Umbilical cord (tissue), 2 donors: Measurements from ENCODE around the gene GRIP2. TPM values are rescaled to one million over a fixed set of nuclear protein-coding genes. Genes with fewer than 3 reads are reported as not detected.
"Not testable (repeated sequence)": the region's sequence is repeated elsewhere in the genome, so short reads cannot be mapped to it uniquely, and the experiment has no call there.

Experiments
- DNase-seq: peaks from one replicate; pipeline ENCODE4 v3.0.0-alpha.2; 2015; ENCODE audit warnings: low spot score
- total RNA-seq: library from RNA; depleted of rRNA; stranded (reverse); fragments of >200 nt; gene quantifications from one replicate; pipeline ENCODE4 v1.2.3, GENCODE V29; 2014; ENCODE audit warnings: low replicate concordance; ENCODE audit not compliant: insufficient read depth

GRIP2 gene
- total RNA-seq, 1 donor from 2014 or later = 7.7 TPM

DNA sequence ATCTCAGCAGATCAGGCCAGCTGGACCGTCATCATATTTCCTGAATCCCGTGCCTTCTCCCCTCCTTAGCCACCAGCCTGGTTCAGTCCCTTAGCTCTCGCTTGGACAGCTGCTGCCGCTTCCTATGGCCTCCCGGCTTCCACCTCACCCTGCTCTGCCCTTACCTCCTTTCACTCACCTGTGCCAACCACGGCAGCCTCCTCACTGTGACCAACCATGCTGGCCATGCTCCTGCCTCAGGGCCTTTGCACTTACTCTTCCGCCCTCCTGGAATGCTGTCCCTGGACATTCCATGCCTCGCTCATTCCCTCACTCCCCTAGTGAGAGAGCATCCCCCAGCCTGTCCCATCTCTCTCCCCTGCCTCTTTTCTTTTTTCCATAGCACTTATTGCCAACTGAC, 19.2 kb downstream of the GRIP2 start:
- DNase-seq = no peak

DNA sequence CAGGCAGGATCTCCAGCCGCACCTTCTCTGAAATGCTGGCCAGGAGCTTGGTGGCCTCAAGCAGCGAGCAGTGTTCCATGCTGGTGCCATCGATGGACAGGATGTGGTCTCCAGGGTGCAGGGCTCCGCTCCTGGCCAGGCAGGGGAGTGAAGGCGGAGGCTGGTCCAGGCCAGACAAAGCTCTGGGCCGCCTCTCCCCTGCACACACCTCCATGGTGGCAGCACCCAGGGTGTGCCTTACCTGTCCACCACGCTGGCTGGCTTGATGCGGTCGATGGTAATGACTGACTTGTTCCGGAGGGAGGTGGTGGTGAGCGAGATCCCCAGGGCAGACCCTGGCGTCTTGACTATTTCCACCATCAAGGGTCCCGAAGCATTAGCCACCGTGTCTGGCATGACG, 20.0 kb downstream of the GRIP2 start:
- no peak for DNase-seq

DNA sequence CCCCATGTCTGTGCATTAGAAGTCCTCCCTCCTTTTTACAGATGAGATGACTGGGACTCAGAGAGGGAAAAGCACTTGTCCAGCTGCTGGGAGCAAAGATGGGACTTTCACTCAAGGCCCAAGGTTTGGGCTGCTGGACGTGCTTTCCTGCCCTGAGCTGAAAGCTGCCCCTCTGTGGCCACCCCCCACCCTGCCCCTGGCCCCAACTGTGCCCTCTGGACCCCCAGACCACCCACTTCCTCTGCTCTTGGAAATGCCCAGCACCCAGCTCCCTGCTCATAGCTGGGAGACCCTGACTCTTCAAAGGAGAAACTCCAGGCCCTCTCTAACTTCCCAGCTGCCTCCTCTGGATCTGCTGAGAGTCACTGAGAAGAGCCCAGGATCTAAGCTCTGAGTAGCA, 20.7 kb downstream of the GRIP2 start:
- no peak for DNase-seq

DNA sequence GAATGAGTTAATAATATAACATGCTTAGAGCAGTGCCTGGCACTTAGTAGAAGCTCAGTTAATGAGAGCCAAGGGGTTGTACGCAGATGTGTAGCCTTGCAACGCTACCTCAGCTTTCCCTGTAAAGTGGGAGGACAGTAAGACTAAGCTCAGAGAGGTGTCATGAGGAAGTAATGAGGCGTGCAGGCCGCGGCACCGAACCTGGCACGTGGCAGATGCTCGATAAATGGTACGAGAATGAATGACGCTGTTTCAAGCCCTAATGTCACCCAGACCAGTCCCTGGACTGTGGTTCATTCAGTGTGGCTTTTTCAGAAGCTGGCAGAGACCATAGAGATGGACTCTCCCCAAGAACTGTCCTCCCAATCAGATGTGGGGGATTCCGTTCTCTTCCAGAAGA, 21.2 kb downstream of the GRIP2 start:
- no peak for DNase-seq

DNA sequence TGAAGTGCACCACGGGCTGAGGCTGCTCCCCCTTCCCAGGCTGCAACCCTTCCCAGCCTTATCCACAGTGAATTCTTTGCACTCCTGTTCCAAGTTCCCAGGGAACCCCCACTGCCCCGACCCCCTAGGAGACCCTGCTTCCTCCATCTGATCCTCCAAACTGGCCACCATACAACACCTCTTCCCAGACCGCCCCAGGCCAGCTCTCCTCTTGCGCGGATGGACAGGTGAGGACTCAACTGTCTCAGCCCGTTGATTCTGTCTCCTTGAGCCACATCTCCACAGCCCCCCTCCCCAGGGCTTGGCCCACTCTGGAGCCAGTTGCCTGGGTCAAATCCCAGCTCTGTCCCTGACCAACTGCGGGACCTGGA, 21.7 kb downstream of the GRIP2 start:
- DNase-seq = no peak

DNA sequence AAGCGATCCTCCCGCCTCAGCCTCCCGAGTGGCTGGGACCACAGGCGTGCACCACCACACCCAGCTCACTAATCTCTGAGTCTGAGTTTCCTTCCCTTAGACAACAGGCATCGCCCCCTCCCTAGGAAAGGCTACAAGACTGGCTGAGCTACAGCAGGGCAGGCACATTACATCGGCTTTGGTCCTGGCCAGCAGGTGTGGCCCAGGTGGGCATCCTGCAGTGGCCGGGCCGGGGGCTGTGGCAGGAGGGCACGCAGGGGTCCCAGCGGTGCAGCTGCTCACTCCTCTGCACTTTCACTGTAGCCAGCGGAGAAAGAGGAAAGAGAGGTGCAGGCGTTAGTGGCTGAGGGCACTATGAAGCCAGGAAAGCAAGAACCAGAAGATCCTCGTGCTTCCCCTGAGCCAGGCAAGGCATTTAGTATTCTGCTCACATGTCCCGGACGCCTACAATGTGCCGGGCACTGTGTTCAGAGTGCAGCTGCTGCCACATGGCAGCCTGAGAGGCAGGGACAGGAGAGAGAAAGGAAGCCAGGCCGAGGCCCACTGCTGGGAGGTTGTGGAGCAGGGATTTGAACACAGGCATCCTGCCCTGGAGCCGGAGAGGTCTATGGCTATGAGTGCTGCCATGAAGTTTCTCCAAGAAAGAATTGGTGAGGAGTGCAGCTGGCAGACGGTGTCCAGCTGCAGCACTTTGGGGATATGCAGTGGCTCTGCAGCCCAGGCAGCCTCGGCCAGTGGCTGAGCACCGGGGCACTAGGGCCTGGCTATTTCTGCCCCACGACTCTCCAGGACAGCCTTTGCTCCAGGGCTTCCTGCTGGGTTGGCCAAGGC, 22.3 kb downstream of the GRIP2 start:
- no peak for DNase-seq

DNA sequence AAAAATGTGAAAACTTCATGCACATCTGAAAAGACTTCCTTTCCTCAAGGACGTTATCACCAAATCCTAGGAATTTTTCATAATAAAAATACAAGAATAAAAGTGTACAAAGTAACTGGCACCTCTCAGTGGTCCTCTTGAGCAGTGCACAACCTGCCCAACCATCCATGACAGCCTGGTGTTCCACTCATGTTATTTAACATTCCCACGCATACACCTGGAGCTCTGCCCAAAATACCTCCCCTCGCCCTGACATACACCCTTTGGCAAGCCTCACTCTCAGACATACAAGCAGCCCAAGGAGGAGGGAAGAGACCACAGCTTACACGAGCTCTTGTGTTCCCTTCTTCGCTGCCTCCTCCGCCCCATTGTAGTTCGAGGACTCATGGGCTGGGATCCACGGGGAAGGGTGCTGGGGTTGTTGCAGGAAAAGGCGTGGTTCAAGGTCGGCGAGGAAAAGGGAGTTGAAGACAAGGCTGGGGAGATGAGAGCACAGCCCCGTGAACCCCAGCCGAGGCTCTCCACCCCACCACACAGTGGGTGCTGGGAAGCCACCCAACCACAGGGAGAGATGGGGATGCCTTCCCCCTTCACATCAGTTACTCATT, 23.3 kb downstream of the GRIP2 start:
- no peak for DNase-seq

DNA sequence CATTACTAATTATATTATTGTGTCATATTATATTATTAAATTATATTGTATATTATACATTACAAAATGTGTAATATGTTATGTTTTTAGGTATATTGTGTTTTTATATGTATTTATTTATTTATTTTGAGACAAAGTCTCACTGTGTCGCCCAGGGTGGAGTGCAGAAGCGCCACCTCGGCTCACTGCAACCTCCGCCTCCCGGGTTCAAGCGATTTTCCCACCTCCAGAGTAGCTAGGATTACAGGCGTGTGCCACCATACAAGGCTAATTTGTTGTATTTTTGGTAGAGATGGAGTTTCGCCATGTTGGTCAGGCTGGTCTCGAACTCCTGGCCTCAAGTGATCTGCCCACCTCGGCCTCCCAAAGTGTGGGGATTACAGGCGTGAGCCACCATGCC, 24.6 kb downstream of the GRIP2 start:
- not testable (repeated sequence) for DNase-seq

DNA sequence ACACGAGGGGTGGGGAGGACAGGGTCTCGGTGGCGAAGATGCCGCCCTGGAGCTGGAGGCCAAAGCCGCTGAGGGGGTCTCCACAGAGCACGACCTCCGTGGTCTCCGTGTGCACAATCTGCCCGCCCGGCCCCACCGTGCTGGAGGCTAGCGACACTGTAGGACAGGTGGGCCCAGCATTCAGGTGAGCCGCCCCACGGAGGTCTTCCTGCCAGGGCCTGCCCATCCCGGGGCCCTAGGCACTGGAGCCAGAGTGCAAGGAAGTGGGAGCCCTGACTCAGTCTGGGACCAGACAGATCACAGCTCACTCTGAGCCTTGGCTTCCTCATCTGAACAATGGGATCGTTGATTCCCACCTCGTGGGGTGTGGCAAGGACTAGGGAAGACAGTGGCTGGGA, 25.8 kb downstream of the GRIP2 start:
- DNase-seq = no peak

DNA sequence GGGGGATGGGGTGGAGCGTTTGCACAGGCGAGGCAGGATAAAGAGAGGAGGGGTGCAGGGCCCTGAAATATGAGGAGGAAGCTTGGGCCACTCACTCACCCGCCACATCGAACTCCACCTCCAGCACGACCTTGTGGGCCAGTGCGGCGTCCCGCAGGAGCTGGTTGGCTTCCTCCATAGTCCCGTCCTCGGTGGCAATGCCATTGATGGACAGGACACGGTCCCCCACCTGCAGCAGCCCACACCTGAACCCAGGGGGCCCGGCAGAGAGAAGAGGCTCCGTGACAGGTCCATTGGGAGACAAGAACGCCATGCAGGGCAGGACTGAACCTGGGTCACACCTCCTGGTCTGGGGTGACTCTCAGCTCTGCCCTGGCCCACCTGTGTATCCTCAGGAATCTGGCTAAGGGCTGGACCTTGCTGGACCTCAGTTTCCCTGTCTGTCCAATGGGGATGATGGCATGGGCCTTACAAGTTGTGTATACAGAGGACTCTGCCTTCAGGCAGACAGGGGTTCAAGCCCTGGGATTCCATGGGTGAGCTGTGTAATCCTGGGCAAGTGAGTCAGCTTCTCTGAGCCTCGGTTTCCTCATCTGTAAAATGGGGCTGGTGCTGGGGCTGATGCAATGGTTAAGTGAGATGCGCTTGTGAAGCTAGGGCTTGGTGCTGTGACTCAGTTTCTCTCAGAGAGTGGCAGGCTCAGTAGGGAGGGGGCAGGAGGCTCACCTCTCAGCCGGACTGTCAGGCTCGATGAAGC, 26.4 kb downstream of the GRIP2 start:
- DNase-seq = no peak

DNA sequence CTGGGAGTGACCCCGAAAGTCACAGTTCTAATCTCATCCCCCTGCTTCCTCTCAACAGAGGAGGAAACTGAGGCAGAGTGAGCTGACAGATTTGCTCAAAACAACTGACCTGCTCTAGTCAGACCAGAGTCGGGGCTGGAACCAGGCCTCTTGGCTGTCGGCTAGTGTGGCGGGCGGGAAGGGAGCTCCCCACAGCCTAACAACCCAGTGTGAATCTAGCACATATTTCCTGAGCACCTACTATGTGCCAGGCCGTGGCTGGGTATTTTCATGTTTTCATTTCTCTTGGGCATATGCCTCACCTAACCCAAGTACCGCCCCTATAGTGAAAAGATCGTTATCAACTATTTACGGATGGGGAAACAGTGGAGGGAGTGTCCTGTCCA, 27.2 kb downstream of the GRIP2 start:
- DNase-seq = no peak

DNA sequence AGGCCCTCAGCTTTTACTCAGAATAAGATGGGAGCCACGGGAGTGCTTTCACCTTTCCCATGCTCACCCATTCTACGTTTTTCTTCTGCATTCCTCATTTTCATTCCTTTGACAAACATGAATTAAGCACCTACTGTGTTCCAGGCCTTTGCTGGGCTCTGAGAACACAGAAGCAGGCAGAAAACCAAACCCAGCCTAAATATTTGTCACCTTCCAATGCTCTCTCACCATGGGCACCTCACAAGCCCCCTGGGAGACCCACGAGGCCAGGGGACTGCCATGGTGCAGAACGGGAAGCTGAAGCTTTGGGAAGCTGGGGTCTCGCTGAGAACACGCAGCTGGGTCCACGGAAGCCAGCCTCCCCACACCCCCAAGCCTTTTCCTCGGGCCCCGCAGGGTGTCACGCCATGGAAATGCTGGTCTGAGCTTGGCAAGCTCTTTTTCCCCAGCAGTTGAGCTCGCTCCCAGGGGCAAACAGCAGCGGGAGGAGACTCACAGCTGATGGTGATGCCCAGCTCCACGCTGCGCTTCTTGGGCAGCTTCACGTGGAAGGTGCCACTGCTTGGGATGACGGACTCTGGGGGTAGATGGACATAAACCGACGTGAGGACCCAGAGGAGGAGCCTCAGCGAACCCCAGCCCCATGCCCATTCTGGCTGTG, 27.7 kb downstream of the GRIP2 start:
- no peak for DNase-seq

DNA sequence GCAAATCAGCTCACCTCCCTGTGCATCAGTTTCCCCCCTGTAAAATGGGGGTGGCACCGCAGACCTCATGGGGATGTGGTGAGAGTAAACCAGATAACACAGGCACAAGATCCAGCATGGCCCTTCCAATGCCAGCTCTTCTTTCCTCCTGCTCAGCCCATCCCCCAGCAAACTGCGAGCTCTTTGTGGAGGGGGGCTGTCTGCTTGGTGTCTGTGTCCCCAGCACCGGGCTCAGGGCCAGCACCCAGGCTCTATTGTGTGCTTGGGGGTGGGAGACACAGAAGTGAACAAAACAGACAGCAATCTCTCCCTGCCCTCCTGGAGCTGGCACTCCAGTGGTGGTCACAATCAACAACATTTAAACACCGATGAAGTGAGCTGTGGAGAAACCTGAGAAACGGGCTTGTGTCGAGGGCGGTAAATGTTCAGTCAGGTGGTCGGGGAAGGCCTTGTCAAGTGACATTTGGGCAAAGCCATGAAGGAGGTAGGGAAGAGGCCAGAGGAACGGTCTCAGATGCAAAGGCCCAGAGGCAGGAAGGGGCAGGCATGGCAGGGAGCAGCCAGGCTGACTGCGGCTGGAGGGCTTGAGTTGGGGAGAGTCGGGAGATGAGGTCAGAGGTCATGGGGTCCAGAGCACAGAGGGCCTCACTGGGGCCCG, 28.4 kb downstream of the GRIP2 start:
- no peak for DNase-seq

DNA sequence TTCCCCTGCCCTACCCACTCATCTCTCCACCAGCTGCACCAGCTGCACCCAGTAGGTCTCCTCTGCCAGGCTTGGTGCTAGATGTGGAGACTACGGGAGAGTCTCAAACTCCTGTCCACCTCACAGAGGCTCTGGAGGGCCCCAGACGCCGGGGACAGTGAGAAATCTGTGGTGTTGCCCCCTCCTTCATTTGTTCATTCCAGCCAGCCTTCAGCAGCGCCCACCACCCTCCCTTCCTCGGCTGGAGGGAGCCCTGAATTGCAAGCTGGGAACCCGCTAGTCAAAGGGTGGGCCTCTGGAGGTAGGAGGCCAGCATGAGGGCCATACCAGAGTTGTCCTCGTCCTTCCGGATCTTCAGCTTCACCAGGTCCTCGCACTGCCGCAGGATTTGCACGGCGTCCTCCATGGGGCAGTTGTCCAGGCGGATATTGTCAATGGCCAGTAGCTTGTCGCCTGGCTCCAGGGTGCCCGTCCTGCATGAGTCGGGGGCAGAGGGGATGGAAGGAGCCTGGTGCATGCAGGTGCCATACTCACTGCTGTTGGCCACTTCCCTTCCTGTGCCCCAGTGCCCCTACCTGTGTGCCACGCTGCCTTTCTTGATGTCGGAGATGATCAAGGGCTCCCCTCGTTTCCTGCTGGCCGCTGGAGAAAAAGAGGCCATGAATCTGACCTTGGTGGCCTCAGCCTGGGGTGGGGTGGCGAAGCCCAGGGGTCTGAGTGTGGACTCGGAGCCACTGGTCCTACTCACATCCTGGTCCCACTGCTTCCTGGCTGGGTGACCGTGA, 29.1 kb downstream of the GRIP2 start:
- no peak for DNase-seq

DNA sequence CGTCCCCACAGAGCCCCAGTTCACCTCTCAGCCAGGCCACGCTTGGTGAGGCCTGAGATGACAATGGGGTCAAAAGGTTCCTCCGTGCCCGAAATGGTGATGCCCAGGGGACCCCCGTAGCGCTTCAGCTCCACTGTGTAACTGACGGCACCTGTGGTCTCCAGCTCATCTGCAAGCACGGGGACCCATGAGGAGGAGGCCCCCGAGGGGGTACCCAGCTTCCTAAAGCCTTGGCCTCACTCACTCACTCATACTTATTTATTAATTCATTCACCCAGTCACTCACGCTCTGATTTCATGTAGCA, 30.4 kb downstream of the GRIP2 start:
- DNase-seq = no peak

DNA sequence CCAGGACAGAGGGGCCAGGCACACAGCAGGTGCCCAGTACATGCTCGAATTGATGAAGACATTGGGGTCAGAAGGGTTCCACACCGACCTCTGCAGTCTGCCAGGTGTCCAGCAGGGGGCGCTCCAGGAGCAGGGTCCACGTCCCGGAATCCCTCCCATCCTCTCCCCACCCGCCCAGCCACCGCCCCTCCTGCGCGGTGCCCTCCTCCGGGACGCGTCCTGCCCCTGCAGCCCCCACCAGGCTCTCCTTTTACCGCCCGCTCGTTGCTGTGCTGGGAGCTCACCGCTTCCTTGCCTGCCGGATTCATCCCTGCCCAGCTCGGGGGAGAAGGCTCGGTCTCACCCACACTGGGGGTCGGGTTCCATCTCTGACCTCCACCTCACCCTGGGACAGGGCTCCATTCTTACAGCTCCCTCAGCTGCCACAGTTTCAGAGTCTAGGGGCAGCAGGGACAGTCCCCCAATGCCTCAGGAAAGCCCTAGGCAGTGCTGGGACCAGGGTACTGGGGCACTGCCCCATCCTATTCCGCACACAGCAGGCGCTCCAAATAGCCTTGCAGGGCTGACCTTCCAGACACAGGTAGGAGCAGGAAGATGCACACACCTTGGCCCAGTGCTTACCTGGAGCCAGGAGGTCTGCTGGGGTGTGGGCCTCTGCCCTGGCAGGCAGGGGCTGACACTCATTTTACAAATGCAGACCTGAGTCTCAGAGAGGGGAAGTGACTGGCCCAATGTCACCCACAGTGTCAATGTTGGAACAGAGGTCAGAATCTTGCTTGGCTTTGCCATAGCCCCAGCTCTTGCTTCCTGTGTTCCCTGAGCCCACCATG, 31.0 kb downstream of the GRIP2 start:
- peak; percentile 38 for DNase-seq

DNA sequence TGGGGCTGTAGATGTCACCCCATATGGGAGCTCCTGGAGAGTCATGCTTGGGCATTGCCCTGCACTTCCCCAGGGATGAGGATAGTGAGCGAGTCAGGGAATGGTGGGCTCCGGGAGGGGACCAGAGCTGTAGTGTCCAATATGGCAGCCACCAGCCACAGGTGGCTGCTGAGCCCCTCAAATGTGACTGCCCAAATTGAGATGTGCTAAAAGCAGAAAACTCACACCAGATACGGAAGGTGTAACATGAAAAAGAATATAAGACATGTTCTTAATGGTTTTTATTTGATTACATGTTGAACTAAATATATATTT, 31.7 kb downstream of the GRIP2 start:
- DNase-seq = no peak

DNA sequence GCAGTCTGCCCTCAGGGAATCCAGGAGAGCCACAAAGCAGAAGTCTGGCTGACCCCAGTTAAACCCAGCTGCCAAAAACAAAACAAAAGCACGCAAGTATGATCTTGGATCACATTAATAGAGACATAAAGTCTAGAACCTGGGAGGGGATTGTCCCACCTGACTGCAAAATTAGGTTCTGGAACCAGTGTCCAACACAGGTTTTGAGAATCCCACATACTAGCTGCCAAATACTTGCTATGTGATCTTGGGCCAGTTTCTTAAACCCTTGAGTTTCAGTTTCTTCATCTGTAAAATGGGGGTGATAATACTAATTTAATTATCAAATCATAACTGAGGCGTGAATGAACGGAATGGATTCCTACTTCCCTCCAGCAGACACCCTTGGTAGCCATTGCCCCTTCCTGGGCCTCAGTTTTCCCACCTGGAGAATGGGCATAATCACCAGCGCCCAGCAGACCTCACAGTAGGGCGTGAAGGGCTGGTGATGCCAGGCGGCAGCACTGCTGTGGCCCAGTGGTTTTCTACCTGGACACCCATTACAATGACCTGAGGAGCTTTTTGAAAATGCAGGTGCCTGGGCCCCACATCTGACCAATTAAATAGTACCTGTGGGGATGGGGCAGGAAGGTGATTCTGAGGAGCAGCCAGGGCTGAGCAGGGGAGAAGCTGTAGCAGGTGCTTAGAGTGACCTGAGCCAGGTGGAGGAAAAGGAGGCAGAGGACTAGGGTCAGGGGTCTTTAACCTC, 32.2 kb downstream of the GRIP2 start:
- no peak for DNase-seq

DNA sequence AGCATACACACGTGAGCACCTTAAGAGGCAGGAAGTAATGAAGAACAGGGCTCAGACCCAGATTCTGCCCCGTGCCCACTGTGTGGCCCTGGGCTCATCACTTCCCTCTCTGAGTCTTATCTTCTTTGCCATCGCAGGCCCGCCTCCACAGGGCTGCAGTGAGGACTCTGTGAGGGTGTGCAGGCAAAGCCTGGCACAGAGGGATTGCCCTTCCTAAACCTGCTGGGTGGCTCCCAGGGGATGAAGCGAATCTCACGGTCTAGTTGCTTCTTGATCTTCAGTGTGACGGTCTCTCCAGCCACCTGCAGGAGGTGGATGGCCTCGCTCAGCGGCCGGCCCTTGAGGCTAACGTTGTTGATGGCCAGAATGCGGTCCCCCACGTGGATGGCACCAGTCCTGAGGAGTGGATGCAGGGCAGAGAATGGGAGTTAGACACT, 32.8 kb downstream of the GRIP2 start:
- DNase-seq = no peak
